OCI-LY1 (cell line): ENCODE data around the gene PTPRG.

Experiments
- H2AFZ ChIP-seq: fragments of 200-600 bp; sonication (generic), shearing (Covaris generic); 2 replicates; pipeline ENCODE4 v1.6.0; 2014; ENCODE audit warnings: antibody characterized with exemption, mild to moderate bottlenecking, low read length
- H3F3A ChIP-seq: fragments of 200-600 bp; sonication (generic), shearing (Covaris generic); 2 replicates; pipeline ENCODE4 v1.6.0; 2014; ENCODE audit warnings: mild to moderate bottlenecking, antibody characterized with exemption, low read length, moderate library complexity; ENCODE audit not compliant: insufficient read depth
- H3K27ac ChIP-seq: fragments of 200-600 bp; sonication (generic); 2 replicates; pipeline ENCODE4 v1.5.1; 2014; ENCODE audit warnings: low read length, mixed run types, mild to moderate bottlenecking, low read depth; ENCODE audit not compliant: poor library complexity, severe bottlenecking
- H3K27me3 ChIP-seq: fragments of 200-600 bp; sonication (generic); 2 replicates; pipeline ENCODE4 v1.6.0; 2014; ENCODE audit warnings: antibody characterized with exemption, mild to moderate bottlenecking, low read length, moderate library complexity; ENCODE audit not compliant: insufficient read depth
- H3K36me3 ChIP-seq: fragments of 200-600 bp; sonication (generic); 2 replicates; pipeline ENCODE4 v1.6.1; 2014; ENCODE audit warnings: mild to moderate bottlenecking, antibody characterized with exemption, low read length, moderate library complexity, mixed read lengths; ENCODE audit not compliant: insufficient read depth
- H3K4me1 ChIP-seq: fragments of 200-600 bp; sonication (generic); 2 replicates; pipeline ENCODE4 v1.5.1; 2014; ENCODE audit warnings: mild to moderate bottlenecking, low read length, moderate library complexity; ENCODE audit not compliant: insufficient read depth, severe bottlenecking
- H3K4me2 ChIP-seq: fragments of 200-600 bp; sonication (generic), shearing (Covaris generic); 2 replicates; pipeline ENCODE4 v1.6.1; 2014; ENCODE audit warnings: low read length
- H3K4me3 ChIP-seq: fragments of 200-600 bp; sonication (generic); 2 replicates; pipeline ENCODE4 v1.5.1; 2014; ENCODE audit warnings: low read length, low read depth, mild to moderate bottlenecking, mixed read lengths; ENCODE audit not compliant: poor library complexity, severe bottlenecking
- H3K79me2 ChIP-seq: fragments of 200-600 bp; shearing (Covaris generic); 2 replicates; pipeline ENCODE4 v1.6.1; 2016; ENCODE audit warnings: mixed run types, low read length, mixed read lengths; ENCODE audit not compliant: insufficient read depth
- H3K9ac ChIP-seq: fragments of 200-600 bp; sonication (generic), shearing (Covaris generic); 2 replicates; pipeline ENCODE4 v1.6.1; 2014; ENCODE audit warnings: mild to moderate bottlenecking, low read length, mixed read lengths
- H3K9me2 ChIP-seq: fragments of 200-600 bp; sonication (generic), shearing (Covaris generic); 2 replicates; pipeline ENCODE4 v1.6.1; 2014; ENCODE audit warnings: low read depth, mild to moderate bottlenecking, low read length, mixed read lengths
- H3K9me3 ChIP-seq: fragments of 200-600 bp; shearing (Covaris generic); 2 replicates; pipeline ENCODE4 v1.6.1; 2014; ENCODE audit warnings: low read length, mixed read lengths
- H4K20me1 ChIP-seq: fragments of 200-600 bp; sonication (generic), shearing (Covaris generic); 2 replicates; pipeline ENCODE4 v1.6.0; 2016; ENCODE audit warnings: mild to moderate bottlenecking, low read length; ENCODE audit not compliant: insufficient read depth
- CTCF ChIP-seq: fragments of 200-600 bp; sonication (generic), shearing (Covaris generic); IDR thresholded peaks from 2 replicates; pipeline ENCODE4 v1.5.1; 2017; ENCODE audit warnings: mild to moderate bottlenecking, antibody characterized with exemption, low read length, moderate library complexity, mixed read lengths
- EZH2 ChIP-seq: fragments of 200-600 bp; sonication (generic), shearing (Covaris generic); IDR thresholded peaks from 2 replicates; pipeline ENCODE4 v1.8.0; 2017; ENCODE audit warnings: borderline replicate concordance, mixed run types, mild to moderate bottlenecking, antibody characterized with exemption, low read length, moderate library complexity, mixed read lengths

Gene PTPRG

GRCh38 chr3:61893840-61894566 is 332.6 kb downstream of the PTPRG start:
- H4K20me1 ChIP-seq = no peaks in the 10 kb centered on the region
- no peaks in the 10 kb centered on the region for H3K79me2 ChIP-seq
- peaks cover 10% of the 10 kb centered on the region for H3K4me1 ChIP-seq
- H3K9me2 ChIP-seq = no peaks in the 10 kb centered on the region
- no peak overlapping the region for H2AFZ ChIP-seq
- H3K9ac ChIP-seq = no peak overlapping the region
- TF ChIP-seq CTCF (no peak), EZH2 (no peak)
- H3K27me3 ChIP-seq = no peaks in the 10 kb centered on the region
- no peaks in the 10 kb centered on the region for H3K9me3 ChIP-seq
- H3K27ac ChIP-seq = no peak overlapping the region
- H3K36me3 ChIP-seq = no peaks in the 10 kb centered on the region
- no peak overlapping the region for H3K4me3 ChIP-seq
- no peaks in the 10 kb centered on the region for H3F3A ChIP-seq
- no peak overlapping the region for H3K4me2 ChIP-seq

GRCh38 chr3:61894988-61895935 is 333.9 kb downstream of the PTPRG start:
- Histone ChIP-seq H3K36me3 (no peaks in the 10 kb centered on the region), H3K27ac (no peak overlapping the region), H4K20me1 (no peaks in the 10 kb centered on the region), H3K4me2 (no peak overlapping the region), H3K9me3 (no peaks in the 10 kb centered on the region), H3K4me3 (no peak overlapping the region), H3K9ac (no peak overlapping the region), H3K27me3 (no peaks in the 10 kb centered on the region), H3F3A (no peaks in the 10 kb centered on the region), H3K9me2 (no peaks in the 10 kb centered on the region), H3K4me1 (peaks cover 10% of the 10 kb centered on the region), H2AFZ (no peak overlapping the region), H3K79me2 (no peaks in the 10 kb centered on the region)
- TF ChIP-seq CTCF (no peak), EZH2 (no peak)

- H3K4me1 ChIP-seq = peaks cover 10% of the 10 kb centered on the region
- no peak overlapping the region for H3K4me2 ChIP-seq
- no peaks in the 10 kb centered on the region for H3K36me3 ChIP-seq
- no peaks in the 10 kb centered on the region for H4K20me1 ChIP-seq
- H3K27me3 ChIP-seq = no peaks in the 10 kb centered on the region
- H3K4me3 ChIP-seq = no peak overlapping the region
- no peak for TF ChIP-seq CTCF
- no peaks in the 10 kb centered on the region for H3K9me2 ChIP-seq
- no peaks in the 10 kb centered on the region for H3K9me3 ChIP-seq
- H3K79me2 ChIP-seq = no peaks in the 10 kb centered on the region
- no peak overlapping the region for H2AFZ ChIP-seq
- no peak overlapping the region for H3K9ac ChIP-seq
- H3K27ac ChIP-seq = no peak overlapping the region
- no peaks in the 10 kb centered on the region for H3F3A ChIP-seq
Measured at GRCh38 chr3:61896251-61896650, 334.9 kb downstream of the PTPRG start.
